Measurements from ENCODE around the gene TENT5A.

The TENT5A gene

DNA sequence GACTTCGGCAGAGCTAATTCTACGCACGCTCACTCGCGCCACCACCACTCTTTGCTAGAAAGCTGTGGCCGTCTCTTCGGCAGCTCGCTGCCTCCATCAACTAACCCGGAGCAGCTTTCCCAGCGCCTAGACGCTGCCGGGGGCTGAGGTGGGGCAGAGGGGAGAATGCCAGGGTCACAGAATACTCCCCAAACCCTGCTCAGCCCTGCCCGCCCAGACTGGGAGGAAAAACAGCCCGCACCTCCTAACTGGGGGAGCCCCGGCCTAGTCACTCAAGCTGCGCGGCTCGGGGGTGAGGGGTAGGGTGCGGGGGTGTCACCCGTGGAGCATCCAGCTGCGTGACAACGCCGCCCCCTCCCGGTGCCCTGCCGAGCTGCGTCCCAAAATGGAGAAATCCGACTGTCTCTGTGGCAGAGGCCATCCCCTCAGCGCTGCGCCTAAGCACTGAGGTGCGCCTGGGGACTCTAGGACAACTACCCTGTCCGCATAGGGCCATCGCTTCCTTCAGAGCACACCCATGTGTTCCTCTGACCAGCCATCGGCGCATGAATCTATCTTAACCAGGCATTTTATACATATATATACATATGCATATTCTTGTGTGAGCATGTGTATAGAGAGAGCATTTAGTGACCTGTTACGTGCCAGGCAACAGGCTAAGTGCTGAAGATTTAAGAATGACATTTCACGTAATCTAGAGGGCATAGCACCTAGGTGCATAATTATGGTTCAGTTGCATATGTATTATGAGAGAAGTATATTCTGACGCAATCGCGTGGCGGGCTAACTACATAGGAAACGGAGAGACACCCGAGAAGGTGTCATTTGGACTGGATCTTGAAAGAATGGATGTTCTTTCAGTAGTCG, 1.5 kb upstream of the TENT5A start:
- Histone ChIP-seq H3K36me3 (replicated peaks) (no peaks in the 10 kb centered on the region), H3K4me3 (ENCODE audit: low read depth, low read length) (peak overlapping the region; percentile 86), H3K27me3 (replicated peaks) (no peaks in the 10 kb centered on the region), H3K27ac (peak overlapping the region; percentile 87)
- TF ChIP-seq, protein P1, sequence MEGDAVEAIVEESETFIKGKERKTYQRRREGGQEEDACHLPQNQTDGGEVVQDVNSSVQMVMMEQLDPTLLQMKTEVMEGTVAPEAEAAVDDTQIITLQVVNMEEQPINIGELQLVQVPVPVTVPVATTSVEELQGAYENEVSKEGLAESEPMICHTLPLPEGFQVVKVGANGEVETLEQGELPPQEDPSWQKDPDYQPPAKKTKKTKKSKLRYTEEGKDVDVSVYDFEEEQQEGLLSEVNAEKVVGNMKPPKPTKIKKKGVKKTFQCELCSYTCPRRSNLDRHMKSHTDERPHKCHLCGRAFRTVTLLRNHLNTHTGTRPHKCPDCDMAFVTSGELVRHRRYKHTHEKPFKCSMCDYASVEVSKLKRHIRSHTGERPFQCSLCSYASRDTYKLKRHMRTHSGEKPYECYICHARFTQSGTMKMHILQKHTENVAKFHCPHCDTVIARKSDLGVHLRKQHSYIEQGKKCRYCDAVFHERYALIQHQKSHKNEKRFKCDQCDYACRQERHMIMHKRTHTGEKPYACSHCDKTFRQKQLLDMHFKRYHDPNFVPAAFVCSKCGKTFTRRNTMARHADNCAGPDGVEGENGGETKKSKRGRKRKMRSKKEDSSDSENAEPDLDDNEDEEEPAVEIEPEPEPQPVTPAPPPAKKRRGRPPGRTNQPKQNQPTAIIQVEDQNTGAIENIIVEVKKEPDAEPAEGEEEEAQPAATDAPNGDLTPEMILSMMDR (IDR thresholded peaks at IDR 0.05; ENCODE audit: low read depth, low read length, missing control alignments) = peak; percentile 84
- DNase-seq = peak; percentile 59
- in situ Hi-C loops (cut with HindIII; ENCODE audit: low pct_ligation_motif_present, low sequenced_read_pairs) = loop anchor here (25.0 kb wide), 1 partner anchor 283 kb away; no protein-coding TSS in a partner anchor

DNA sequence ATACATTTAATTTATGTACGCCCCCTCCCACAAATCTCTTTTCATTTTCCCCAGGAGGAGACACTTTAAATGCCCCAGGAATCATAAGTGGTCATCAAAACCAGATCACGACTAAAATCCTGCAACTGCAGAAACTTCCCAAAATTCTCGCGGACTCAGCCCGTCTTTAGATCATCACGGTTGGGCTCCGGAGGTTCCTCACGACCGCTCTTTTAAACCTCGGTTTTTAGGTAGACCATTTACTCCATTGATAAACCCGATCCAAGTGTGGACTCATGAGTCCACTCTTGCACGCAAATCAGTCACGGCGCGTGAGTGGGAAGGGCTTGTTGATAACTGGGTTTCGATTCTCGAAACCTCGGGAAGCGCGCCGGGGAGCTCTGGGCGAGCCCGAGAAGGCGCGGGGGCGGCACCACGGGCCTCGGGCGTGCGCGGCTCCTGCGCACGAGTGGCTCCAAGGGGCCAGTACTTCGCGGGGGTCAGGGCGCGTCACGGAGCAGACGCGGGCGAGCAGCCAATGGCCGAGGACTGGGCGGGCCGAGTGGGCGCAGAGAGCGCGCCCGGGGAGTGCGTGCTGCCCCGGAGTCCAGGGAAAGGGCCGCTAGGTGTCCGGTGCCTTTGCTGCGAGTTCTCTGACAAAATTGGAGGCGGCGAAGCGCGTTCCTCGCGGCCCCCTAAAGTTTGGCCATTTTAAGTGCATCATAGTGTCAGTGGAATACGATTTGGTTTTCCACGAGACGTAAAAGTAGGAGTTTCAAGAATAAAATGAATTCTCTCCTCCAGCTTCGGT, 635 bp upstream of the TENT5A start:
- Histone ChIP-seq H3K27me3 (replicated peaks) (no peaks in the 10 kb centered on the region), H3K36me3 (replicated peaks) (no peaks in the 10 kb centered on the region), H3K4me3 (ENCODE audit: low read depth, low read length) (peak overlapping the region; percentile 86), H3K27ac (peak overlapping the region; percentile 87)
- DNase-seq = peak; percentile 85
- TF ChIP-seq, protein P1 (IDR thresholded peaks at IDR 0.05; ENCODE audit: low read depth, low read length, missing control alignments) = peak; percentile 51
- in situ Hi-C loops (cut with HindIII; ENCODE audit: low pct_ligation_motif_present, low sequenced_read_pairs) = loop anchor here (25.0 kb wide), 1 partner anchor 284 kb away; no protein-coding TSS in a partner anchor

DNA sequence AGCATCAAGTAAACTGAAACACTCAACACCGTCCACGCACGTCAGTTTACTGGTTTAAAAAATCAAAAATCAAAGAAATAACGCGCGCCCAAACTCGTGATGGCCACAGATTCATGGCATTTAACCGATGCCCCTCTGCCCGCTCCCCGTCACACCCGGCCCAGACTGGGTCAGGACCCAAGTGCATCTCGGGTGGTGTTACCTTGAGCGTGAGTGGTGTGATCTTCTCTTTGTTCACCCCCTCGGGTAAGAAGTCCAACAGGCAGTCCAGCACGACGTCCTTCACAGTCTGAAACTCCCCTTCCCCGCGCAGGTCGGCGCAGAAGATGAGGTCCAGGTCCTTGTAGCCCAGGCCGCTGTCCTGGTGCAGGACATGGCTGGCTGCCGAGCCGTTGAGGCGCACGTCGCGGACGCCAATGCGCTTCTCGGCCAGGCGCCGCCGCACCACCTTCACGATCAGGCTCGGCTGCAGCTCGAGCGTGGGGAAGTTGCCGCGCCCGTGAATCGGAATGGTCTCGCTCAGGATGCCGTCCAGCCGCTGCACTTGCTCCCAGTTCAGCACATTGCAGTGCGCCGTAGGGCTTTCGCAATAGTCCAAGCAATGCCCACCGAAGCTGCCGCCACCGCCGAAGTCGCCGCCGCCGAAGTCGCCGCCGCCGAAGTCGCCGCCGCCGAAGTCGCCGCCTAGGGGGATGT, 945 bp downstream of the TENT5A start:
- Histone ChIP-seq H3K36me3 (replicated peaks) (no peaks in the 10 kb centered on the region), H3K4me3 (ENCODE audit: low read depth, low read length) (peak overlapping the region; percentile 86), H3K27me3 (replicated peaks) (no peaks in the 10 kb centered on the region), H3K27ac (peak overlapping the region; percentile 87)
- peak; percentile 22 for DNase-seq
- in situ Hi-C loops (cut with HindIII; ENCODE audit: low pct_ligation_motif_present, low sequenced_read_pairs) = loop anchor here (25.0 kb wide), 1 partner anchor 286 kb away; no protein-coding TSS in a partner anchor
- TF ChIP-seq, protein P1 (IDR thresholded peaks at IDR 0.05; ENCODE audit: low read depth, low read length, missing control alignments) = no peak

DNA sequence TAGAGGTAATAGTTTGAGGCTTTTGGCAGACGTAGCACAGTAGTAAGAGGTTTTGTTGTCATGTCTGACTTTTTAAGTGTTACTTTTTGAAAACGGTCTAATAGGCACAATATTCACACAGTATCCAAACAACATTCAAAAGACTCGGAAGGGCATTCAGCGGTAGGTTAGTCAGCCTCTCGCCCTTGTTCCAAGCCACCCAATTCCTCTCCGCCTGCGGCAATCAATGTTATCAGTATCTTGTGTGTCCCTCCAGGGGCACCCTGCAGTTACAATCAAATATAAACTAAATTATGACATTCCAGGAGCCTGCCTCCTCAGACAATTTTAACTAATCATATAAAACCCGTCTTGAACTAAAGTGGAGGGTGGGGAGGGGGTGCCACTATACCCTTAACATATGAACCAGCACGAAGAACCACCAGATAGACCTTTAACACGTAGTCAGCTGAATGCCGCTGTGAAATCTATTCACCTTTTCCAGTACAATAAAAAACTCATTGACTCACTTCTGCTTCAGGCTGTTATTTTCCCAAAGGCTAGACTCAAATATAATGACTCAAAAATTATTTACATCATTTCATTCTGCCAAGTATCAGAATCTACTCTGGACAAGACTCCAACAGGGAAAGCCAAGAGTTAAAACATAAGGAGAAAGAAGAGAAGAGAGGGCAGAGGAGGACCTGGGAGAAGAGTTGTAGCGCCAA, 1.6 kb downstream of the TENT5A start:
- DNase-seq = no peak
- H3K27ac ChIP-seq = no peak overlapping the region
- peak overlapping the region; percentile 86 for H3K4me3 ChIP-seq (ENCODE audit: low read depth, low read length)

More for the DNA sequence above, 1.6 kb downstream of the TENT5A start:
- TF ChIP-seq, protein P1 (IDR thresholded peaks at IDR 0.05; ENCODE audit: low read depth, low read length, missing control alignments) = no peak
- H3K36me3 ChIP-seq (replicated peaks) = no peaks in the 10 kb centered on the region
- in situ Hi-C loops (cut with HindIII; ENCODE audit: low pct_ligation_motif_present, low sequenced_read_pairs) = loop anchor here (25.0 kb wide), 1 partner anchor 286 kb away; no protein-coding TSS in a partner anchor
- no peaks in the 10 kb centered on the region for H3K27me3 ChIP-seq (replicated peaks)

Data from brain microvascular endothelial cell (primary cell).